GM12891 (cell line): ENCODE results near the gene PNPLA7.

Experiments used
- DNase-seq: peaks from one replicate; pipeline ENCODE4 v3.0.0; 2011; ENCODE audit warnings: low spot score; ENCODE audit not compliant: insufficient read length
- FAIRE-seq: peaks from 2 replicates; lab custom pipeline; 2011; peaks lifted over from hg19 to GRCh38; lab: Jason Lieb, UNC
- PAX5 ChIP-seq: IDR thresholded peaks from 2 replicates; pipeline ENCODE4 v1.6.1; 2011; ENCODE audit warnings: low read length, moderate library complexity, mild to moderate bottlenecking; ENCODE audit not compliant: insufficient read depth, severe bottlenecking
- POLR2A ChIP-seq: IDR thresholded peaks from 2 replicates; pipeline ENCODE4 v1.6.1; 2011; ENCODE audit warnings: low read depth, low read length, control low read depth
- POLR2AphosphoS5 ChIP-seq: IDR thresholded peaks from 2 replicates; pipeline ENCODE4 v1.6.1; 2011; ENCODE audit warnings: low read depth, low read length, control low read depth
- POU2F2 ChIP-seq: IDR thresholded peaks from 2 replicates; pipeline ENCODE4 v1.6.1; 2011; ENCODE audit warnings: low read depth, mild to moderate bottlenecking, control low read depth, low read length, moderate library complexity
- SPI1 ChIP-seq: IDR thresholded peaks from 2 replicates; pipeline ENCODE4 v1.6.1; 2011; ENCODE audit warnings: low read depth, low read length, control low read depth
- TAF1 ChIP-seq: IDR thresholded peaks from 2 replicates; pipeline ENCODE4 v1.6.1; 2011; ENCODE audit warnings: low read depth, low read length, control low read depth

Gene PNPLA7

DNA sequence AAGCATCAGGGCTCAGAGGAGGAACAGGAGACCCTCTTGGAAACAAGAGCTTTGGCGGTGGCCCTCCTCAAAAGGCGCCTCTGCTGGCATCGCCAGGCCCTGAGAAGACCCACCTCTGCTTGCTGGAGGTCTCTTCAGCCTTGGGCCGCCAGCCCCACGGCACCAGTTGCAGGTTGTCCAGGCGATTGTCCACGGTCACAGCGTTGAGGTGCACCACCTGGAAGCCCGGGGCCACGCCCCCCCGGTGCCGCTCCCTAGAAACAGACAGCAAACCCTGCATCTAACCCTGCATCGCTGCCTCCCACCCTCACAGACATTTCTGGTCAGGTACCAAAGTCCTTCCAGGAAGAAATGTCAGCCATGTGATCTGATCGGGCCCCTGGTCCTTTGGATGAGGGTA, 36.7 kb upstream of the PNPLA7 start:
- no peak for DNase-seq
- FAIRE-seq = no peak
- TF ChIP-seq POLR2A (no peak), POLR2AphosphoS5 (no peak), POU2F2 (no peak), SPI1 (no peak), PAX5 (no peak), TAF1 (no peak)

DNA sequence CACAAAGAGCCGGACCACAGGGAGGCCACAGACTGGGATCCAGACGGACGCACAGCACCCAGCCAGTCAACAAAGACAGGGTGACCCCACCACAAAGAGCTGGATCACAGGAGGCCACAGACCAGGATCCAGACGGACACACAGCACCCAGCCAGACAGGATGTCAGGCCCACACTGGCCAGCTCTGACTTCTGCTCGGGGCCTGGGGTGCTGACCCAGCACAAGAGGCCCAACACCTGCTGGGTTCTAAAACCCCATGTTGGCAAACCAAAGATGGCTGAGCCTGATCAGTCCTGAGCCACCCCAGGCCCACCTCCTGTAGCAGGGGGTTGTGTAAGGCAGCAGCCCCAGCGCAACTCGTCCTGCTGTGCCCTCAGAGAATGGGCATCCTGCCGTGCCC, 33.8 kb upstream of the PNPLA7 start:
- no peak for FAIRE-seq

DNA sequence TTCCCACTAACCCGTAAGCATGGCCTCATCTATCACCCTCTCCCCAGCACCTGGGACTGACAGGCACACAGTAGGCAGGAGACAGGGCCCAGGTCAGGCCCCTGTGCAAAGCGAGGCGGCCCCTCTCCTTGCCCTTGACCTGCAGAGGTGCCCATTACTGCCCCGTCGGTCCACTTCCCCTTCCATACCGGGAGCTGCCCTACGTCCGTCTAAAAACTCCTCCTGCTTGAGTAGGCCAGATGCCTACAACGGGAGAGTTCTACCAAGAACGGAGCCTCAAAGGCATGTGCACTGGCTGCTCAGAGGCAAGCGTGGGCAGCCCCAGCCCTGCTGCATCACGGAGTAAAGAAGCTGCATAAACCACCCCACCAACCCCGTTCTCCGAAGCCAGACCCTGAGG, 33.1 kb upstream of the PNPLA7 start:
- no peak for FAIRE-seq

More for the DNA sequence above, 33.8 kb upstream of the PNPLA7 start:
- DNase-seq = no peak
- TF ChIP-seq POLR2AphosphoS5 (no peak), POU2F2 (no peak), SPI1 (no peak), POLR2A (no peak), PAX5 (no peak), TAF1 (no peak)

GRCh38 chr9:137582286-137582860, 32.2 kb upstream of the PNPLA7 start:
- DNase-seq = no peak
- no peak for TF ChIP-seq PAX5
- no peak for TF ChIP-seq POLR2A
- TF ChIP-seq POLR2AphosphoS5 = no peak
- TF ChIP-seq POU2F2 = no peak
- TF ChIP-seq SPI1 = no peak
- no peak for TF ChIP-seq TAF1
- no peak for FAIRE-seq

More for the DNA sequence above, 33.1 kb upstream of the PNPLA7 start:
- TF ChIP-seq POLR2AphosphoS5 = no peak
- no peak for TF ChIP-seq TAF1
- no peak for TF ChIP-seq PAX5
- TF ChIP-seq POU2F2 = no peak
- no peak for TF ChIP-seq POLR2A
- no peak for TF ChIP-seq SPI1
- no peak for DNase-seq

DNA sequence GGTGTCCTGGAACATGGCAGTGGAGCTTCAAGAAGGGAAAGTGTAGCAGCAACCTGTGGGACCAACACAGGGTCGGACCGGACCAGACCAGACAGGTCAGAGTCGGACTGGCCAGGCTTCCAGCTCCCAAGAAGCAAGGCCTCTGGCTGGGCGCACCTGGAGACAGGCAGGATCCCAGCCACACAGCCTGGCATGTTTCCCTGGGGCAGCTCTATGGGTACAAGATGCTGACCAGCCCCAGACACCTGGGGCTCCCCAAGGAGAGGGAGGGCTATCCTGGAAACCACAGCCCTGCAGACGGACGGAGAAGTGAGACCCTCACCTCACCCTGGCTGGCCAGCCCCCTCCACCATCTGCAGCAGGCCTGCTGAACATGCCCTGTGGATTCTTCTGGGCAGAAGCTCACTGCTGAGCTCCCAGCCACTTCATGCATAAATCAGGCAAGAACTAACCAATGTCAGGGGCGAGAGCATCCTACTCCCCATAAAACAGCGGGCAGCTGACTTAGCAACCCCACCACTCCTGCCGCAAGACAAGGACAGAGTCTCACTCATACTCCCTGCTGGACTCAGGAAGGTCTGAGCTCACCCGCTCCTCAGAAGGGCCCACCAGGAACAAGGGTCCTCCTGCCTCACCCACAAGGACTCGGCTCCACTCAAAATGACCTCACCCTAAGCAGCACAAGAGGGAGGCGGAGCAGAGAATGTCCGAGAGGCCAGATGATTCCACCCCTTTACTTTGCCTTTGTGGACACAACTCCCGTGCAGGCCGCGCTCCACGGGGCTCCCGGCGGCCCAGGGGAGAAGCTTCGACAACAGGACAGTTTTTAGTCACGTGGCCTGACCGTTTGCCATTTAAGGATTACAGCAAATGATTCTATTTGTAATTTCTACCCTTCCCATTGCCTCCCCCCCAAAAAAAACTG, 31.4 kb upstream of the PNPLA7 start:
- no peak for TF ChIP-seq POLR2A
- TF ChIP-seq SPI1 = no peak
- no peak for TF ChIP-seq POLR2AphosphoS5
- TF ChIP-seq TAF1 = no peak
- TF ChIP-seq POU2F2 = no peak
- TF ChIP-seq PAX5 = no peak
- DNase-seq (no peak), FAIRE-seq (no peak)

DNA sequence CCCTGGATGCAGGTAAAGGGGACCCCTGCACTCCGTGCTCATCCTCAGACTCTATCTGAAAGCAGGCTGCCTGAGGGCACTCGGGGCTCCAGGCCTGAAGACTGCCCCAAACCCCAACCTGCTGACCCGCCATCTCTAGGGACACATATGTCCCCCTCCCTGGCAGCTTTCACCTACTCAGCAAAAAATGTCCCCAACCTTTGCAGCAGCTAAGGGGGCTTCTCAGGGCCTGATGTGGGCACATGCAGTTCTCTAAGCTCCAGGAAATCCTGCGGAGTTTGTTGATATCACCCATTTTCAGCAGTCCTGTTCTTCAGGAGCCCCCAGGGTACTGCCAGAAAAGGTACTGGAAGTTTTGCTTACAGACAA, 30.7 kb upstream of the PNPLA7 start:
- FAIRE-seq = no peak
- no peak for TF ChIP-seq POLR2A
- no peak for TF ChIP-seq PAX5
- no peak for TF ChIP-seq POLR2AphosphoS5
- no peak for TF ChIP-seq TAF1
- no peak for TF ChIP-seq SPI1
- no peak for TF ChIP-seq POU2F2
- no peak for DNase-seq

- TF ChIP-seq POU2F2 = no peak
- TF ChIP-seq POLR2AphosphoS5 = peak; percentile 42; the same call in 1 of the 2 replicates
- no peak; the same call in 1 of the 2 replicates for TF ChIP-seq POLR2A
- no peak for TF ChIP-seq PAX5
- TF ChIP-seq SPI1 = no peak
- TF ChIP-seq TAF1 = no peak
- no peak for DNase-seq
- FAIRE-seq = no peak
Measured at GRCh38 chr9:137580209-137580953, 30.2 kb upstream of the PNPLA7 start.

DNA sequence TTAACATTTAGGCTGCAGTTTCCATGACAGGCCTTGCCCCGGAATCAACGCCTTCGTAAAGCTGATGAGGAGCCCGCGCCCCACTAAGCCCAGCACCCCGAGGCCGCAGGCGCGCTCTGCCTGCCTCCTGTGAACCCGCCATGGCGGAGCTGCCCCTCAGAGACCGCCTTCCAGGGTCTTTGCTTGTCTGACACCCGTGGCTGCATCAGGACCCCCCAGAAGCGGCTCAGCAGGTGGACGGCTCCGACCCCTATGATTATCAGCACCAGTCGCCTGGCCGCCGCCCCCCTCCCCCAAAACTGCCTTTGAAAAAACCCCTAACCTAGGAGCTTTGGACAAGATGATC, 29.0 kb upstream of the PNPLA7 start:
- DNase-seq (no peak), FAIRE-seq (no peak)
- TF ChIP-seq SPI1 (no peak), POLR2A (no peak), POU2F2 (no peak), TAF1 (no peak), POLR2AphosphoS5 (no peak), PAX5 (no peak)

DNA sequence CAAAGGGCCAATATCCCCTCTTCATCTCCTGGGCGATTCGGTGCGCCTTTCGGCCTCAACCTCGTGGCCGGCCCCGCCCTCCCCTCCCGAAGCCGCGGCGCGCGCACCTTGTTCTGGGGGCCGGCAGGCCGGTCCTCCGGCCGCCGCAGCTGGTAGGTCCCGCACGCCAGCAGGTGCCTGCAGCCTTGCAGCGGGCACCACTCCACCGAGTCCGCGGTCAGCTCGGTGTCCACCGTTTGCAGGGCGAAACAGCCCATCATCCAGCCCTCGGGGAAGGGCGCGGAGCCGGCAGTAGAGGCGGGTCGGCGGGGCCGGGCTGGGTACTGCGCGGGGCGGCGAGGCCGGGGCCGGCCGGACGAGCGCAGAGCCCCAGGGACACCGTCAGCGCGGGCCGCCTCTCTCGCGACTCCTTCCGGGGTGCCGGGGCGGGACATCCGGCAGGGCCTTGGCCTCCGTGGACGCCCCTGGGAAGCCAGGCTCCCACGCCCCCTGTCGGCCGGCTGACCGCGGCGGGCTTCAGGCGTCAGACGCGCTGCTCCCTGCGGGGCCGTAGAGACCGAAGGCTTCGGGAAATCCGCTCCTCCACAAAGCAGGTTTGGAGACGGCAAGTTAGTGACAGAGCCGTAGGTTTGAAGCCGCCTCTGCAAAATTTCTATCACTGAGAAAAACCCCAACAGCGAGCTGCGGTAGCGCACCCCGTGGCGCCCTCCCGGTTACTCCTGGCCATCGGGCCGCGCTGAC, 28.5 kb upstream of the PNPLA7 start, which contains the start of gene DPH7:
Gene DPH7, minus strand, starts transcription at position 408 of the 741 bp plus-strand sequence. Its CDS starts 148 bp downstream, at position 260.
- DNase-seq (peak; percentile 100), FAIRE-seq (peak; percentile 95)
- TF ChIP-seq POLR2A = peak; percentile 61
- TF ChIP-seq PAX5 = no peak
- TF ChIP-seq SPI1 = no peak
- TF ChIP-seq POU2F2 = peak; percentile 15; the same call in 1 of the 2 replicates
- no peak for TF ChIP-seq TAF1
- TF ChIP-seq POLR2AphosphoS5 = peak; percentile 52; the same call in 1 of the 2 replicates
